Measurements from ENCODE around the gene RPH3AL.
"Not testable (repeated sequence)": the region's sequence is repeated elsewhere in the genome, so short reads cannot be mapped to it uniquely, and the experiment has no call there.

Gene RPH3AL

DNA sequence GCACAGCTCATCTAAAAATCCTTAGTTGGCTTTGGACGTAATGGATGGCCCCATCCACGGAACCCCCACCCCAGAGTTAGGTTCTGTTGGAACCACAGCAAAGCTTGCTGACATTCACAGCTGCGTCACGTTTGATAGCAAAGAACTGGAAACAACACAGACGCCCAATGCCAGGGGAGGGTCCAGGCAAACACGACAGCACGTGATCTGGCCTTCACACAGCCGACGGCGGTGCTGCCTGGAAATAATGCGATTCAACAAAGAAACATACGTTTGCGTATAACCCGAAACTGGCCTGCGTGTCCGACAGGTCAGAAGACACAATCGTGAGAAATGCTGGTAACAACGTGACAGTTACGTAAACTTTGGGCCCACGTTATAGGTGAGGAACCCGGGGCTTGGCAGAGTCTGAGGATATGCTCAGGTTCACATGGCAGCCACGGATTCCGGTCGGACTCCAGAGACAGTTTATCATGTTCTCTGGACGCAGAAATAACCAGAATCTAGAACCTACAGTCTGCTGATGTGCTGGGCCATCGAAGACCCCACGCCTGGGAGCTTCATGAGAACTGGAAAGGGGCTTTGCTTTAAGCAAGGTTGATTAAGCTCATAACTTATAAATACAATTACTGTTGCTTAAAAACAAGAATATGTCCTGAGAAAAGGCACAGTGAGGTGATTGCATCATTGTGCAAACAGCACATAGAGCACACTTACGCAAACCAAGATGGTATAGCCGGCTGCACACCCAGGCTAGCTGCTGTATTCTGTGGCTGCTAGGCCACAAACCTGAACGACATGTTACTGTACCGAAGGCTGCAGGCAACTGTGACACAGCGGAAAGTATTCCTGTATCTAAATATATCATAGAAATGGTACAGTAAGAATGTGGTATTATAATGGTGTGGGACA lies 70.4 kb downstream of the RPH3AL start:
- no peak for DNase-seq (ENCODE audit: low spot score)

GRCh38 chr17:281365-281999 lies 71.1 kb downstream of the RPH3AL start:
- DNase-seq (ENCODE audit: low spot score): no peak

DNA sequence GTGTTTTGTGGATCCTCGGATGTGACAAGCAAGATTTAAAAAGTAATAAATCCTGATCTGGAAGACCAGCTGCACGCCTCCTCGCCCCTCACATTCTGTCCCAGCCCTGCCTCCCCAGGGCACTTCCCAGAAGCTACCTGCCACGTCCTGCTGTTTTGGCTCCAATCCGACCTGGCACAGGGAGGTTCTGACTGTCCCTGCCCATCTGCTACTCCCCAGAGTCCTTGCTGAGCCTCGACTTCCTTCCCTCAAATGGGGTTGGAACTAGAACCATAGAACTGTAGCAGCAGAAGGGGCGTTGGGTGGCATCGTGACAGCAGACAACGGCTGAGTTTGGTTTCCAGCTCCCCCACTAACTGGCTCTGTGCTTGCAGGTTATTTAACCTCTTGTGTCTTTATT lies 71.7 kb downstream of the RPH3AL start:
- DNase-seq (ENCODE audit: low spot score): no peak

- DNase-seq (ENCODE audit: low spot score): no peak
Measured at GRCh38 chr17:280216-280615, 72.4 kb downstream of the RPH3AL start.

- no peak for DNase-seq (ENCODE audit: low spot score)
Measured at GRCh38 chr17:279776-280175, 72.8 kb downstream of the RPH3AL start.

DNA sequence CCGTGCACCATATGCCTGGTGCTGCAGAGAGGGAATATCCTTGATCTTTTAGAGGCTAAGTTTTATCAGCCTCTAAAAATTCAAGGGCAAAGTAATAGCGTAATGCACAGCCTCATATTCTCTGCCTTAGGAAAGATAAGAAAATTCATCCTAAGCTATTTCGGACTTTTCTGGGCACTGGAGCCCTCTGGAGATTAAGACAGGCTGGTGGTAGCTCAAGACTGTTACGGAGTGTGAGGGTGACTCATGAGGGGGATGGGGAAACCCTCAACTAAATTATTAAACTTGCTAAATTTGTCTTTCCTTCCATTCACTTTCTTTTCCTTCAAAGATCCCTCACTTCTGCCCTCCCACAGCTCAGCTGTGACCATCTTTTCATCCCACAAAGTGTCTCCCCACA lies 73.3 kb downstream of the RPH3AL start:
- no peak for DNase-seq (ENCODE audit: low spot score)

- no peak for DNase-seq (ENCODE audit: low spot score)
Measured at GRCh38 chr17:278676-279059, 73.9 kb downstream of the RPH3AL start.

DNA sequence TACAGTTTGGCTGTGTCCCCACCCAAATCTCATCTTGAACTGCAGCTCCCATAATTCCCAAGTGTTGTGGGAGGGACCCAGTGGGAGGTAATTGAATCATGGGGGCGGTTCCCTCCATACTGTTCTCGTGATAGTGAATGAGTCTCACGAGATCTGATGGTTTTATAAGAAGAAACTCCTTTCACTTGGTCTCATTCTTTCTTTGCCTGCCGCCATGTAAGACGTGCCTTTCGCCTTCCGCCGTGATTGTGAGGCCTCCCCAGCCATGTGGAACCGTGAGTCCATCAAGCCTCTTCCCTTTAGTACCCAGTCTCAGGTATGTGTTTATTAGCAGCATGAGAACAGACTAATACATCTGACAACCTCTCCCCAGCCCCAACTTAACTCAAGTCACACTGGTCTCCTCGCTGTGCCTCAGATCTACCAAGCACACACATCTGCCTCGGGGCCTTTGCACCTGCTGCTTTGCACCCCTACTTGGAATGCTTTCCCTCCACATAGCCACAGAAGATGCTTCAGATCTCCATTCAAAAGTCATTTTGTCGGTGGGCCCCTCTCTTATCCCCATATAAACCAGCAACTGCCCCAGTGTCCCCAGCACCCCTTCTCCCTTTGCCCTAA lies 74.4 kb downstream of the RPH3AL start:
- DNase-seq (ENCODE audit: low spot score): no peak

GRCh38 chr17:274902-275301 lies 77.7 kb downstream of the RPH3AL start:
- DNase-seq (ENCODE audit: low spot score): no peak

GRCh38 chr17:273981-274832 lies 78.4 kb downstream of the RPH3AL start:
- no peak for DNase-seq (ENCODE audit: low spot score)

DNA sequence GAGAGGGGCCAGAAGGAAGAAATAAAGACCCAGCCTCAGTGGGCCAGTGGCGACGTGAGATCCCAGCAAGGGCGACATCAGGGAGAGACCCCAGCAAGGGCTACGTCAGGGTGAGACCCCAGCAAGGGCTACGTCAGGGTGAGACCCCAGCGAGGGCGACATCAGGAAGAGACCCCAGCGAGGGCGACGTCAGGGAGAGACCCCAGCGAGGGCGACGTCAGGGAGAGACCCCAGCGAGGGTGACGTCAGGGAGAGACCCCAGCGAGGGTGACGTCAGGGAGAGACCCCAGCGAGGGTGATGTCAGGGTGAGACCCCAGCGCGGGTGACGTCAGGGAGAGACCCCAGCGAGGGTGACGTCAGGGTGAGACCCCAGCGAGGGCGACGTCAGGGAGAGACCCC lies 79.8 kb downstream of the RPH3AL start:
- not testable (repeated sequence) for DNase-seq (ENCODE audit: low spot score)

DNA sequence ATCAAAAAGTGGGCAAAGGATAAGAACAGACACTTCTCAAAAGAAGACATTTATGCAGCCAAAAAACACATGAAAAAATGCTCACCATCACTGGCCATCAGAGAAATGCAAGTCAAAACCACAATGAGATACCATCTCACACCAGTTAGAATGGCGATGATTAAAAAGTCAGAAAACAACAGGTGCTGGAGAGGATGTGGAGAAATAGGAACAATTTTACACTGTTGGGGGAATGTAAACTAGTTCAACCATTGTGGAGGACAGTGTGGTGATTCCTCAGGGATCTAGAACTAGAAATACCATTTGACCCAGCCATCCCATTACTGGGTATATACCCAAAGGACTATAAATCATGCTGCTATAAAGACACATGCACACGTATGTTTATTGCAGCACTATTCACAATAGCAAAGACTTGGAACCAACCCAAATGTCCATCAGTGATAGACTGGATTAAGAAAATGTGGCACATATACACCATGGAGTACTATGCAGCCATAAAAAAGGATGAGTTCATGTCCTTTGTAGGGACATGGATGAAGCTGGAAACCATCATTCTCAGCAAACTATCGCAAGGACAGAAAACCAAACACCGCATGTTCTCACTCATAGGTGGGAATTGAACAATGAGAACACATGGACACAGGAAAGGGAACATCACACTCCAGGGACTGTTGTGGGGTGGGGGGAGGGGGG lies 80.5 kb downstream of the RPH3AL start:
- not testable (repeated sequence) for DNase-seq (ENCODE audit: low spot score)

GRCh38 chr17:269616-270514 lies 82.7 kb downstream of the RPH3AL start:
- no peak for DNase-seq (ENCODE audit: low spot score)

DNA sequence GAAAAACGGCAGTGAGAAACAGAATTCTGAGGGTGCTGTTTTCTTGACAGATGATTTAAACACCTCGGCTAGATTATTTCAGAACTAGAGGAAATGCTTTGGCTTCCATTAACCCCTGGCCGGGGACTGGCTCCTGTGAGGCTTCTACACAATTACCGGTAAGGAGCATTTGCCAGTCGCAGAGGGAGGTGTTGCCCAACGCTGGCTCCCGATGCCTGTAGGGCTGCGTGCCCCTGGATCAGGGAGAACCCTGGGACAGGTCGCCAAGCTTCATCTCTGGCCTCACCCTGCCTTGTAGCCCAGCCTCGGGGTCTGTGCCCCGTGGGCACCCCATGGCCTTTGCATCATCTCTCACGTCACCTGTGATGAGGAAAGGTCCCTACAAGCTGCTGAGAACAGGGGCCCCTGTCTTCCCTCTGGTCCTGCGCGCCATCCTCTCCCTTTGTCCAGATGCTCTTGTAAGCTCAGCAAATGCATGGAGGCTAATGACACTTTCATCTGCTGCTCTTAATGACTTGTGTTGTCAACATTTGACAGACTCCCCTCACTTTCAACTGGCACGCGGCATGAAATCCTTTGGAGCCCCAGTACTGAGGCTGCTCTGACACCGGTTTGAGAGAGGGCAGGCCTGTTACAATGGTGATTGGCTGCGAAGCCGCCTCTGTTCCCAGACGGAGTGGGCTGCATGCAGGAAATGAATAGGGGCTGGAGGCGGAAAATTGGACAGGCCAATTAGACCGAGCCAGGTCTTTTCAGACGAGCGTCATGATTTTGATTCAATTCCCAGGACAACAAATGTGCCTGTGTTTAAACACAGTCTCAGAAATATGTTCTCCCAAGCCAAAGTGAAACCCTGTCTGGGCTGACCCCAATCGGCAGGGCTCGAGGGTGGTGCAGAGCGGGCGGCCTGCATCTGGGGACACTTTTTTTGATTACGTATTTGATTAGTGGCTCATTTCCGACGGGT lies 85.6 kb downstream of the RPH3AL start:
- DNase-seq (ENCODE audit: low spot score): peak; percentile 40

DNA sequence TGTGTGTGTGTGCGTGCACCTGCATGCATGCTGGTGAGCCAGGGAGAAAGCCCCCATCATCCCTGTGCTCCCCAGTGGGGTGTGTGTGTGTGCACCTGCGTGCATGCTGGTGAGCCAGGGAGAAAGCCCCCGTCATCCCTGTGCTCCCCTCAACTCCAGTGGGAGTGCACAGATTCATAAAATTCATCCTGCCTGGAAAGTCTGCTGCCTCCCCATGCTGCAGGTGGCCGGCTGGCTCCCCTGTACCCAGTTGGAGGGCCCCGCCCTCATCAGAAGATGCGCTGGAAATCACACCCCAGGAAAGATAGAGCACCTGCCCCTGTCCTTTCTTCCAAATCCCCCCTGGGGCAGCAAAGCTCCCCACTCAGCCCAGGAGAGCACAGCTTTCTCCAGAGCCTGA lies 86.4 kb downstream of the RPH3AL start:
- no peak for DNase-seq (ENCODE audit: low spot score)

DNA sequence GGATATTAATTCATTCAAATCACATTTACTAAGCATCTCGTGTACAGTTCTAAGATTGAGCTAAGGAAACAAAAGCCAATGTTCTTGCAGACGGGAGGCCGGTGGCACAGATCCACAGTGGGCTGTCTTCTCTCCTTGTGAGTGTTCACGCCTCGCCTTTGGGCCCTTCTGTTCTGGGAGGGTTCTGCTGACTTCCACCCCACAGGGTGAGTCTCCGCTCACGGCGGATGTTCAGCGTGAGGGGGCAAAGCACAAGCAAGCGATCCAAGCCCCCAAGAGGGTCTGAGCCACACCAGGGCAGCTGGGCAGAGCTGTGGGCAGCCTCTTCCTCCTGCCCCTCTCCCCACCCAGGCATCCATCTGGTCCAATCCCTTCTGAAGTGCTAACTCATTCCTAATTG lies 86.9 kb downstream of the RPH3AL start:
- no peak for DNase-seq (ENCODE audit: low spot score)

DNA sequence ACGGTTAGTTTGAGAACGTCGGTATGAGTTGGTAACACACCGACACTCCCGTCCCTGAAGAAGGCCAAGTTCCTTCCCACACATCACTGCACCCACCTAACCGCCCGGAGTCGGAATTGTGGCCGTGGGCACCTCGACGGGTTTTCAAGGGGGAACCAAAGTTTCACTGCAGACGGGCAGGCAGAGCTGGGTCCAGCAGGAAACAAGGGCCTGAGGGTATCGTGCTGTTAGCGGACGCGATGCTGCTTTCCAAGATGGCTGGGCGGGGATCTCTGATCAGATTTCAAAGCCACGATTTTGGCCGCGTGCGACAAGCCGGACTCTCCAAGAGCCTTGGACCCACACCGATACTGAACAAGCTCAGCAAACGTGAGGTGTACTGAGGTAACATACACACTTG lies 88.8 kb downstream of the RPH3AL start:
- no peak for DNase-seq (ENCODE audit: low spot score)

GRCh38 chr17:263271-263670 lies 89.3 kb downstream of the RPH3AL start:
- DNase-seq (ENCODE audit: low spot score): no peak

GRCh38 chr17:261635-262034 lies 91.0 kb downstream of the RPH3AL start:
- DNase-seq (ENCODE audit: low spot score): no peak
